NCI-H446 treated with DMSO at 0.1 percent for 48 hours (cell line): Measurements from ENCODE around the gene BPIFB6.
"Not testable (repeated sequence)": the region's sequence is repeated elsewhere in the genome, so short reads cannot be mapped to it uniquely, and the experiment has no call there.

Experiments
- DNase-seq: peaks from one replicate; lab custom pipeline; 2025; lab: John Stamatoyannopoulos, UW

Gene BPIFB6

DNA sequence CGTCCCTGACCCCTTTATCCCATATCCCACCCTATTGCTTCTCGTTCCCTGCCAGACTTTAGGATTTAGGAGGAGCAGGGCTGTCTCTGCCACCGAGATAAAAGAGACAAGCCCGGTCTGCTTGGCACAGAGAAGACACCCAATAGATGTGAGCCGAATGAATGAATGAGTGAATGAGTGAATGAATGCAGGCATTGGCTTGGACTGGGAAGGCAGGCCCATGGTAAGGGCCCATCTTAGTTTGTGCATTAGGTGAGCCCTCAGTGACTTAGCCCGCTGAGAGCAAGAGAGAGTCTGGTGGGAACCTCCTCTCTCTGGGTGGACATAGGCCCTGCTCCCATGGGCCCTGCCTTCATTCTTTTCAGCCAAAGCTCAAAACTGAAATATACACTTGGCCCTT lies 879 bp upstream of the BPIFB6 start:
- no peak for DNase-seq

DNA sequence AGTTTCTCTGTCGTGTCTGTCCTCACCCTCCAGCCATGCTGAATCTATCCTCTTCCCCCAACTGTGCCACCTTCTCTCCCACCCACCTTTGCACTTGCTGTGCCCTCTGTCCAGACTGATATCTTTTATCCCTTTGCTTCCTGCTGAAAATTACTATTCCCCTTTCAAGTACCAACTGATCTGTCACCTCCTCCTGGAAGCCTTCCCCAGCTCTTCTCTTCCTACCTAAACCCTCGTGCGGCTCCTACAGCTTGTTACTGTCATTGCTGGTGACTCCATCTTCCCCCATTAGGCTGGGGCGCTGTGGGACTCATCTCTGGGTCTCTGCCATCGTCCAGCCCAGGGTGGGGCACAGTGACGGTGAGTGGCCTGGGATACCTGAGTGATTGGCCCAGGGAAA lies 1.1 kb downstream of the BPIFB6 start:
- no peak for DNase-seq

DNA sequence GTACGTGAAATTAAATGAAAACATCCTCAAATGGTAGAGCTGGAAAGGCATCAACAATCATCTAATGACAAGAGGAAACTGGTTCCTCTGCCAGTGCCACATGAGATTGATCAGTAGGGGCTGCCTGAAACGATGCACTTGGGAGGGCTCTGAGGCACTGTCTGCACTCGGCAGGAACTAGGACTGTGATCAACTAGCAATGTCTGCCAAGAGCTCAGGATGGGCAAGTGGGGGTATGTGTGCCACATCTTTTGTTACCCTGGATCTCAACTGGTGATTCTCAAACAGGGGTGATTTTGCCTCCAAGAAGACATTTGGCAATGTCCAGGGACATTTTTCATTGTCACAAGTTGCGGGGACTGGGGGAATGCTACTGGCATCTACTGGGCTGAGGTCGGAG lies 1.9 kb downstream of the BPIFB6 start:
- no peak for DNase-seq

DNA sequence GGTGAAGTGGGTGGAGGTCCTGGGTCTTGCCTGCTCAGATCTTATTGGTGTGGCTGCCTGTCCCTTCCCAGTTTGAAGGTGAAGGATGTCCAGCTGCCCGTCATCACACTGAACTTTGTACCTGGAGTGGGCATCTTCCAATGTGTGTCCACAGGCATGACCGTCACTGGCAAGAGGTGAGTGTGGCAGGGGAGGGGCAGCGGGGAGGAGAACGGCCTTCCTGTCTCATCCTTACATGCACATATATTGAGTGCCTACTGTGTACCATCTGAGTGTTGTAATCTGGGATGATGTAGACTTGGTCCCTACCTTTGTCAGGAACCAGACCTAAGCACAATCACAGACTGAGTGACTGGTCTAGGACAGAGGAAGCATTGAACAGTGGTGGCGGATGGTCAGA lies 2.7 kb downstream of the BPIFB6 start:
- DNase-seq = no peak

DNA sequence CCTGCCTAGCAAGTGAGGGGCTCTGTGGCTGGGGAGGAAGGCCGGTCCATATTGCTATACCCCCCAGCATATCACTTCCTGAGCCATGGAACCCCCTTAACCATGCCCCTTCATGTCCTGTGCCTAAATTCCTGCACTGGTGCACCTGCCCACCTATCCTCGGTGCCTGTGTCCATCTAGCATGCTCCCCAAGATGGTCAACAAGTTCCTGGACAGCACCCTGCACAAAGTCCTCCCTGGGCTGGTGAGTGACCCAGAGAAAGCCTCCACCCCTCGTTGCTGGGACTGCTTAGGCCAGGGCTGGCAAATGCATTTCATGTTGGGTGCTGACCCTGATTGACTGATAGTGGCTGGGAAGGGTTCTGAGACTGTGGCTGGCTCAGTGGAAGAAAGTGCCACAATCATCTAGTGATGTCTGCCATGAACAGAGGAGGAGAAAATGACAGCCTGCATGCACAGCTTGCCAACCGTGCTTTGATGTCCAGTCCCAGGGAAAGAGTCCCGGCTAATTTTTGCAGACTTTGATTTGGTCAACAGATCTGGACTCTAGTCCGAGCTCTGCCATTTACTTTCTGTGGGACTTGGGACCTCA lies 3.5 kb downstream of the BPIFB6 start:
- DNase-seq = no peak

GRCh38 chr20:33037456-33037855 lies 6.0 kb downstream of the BPIFB6 start:
- DNase-seq = no peak

DNA sequence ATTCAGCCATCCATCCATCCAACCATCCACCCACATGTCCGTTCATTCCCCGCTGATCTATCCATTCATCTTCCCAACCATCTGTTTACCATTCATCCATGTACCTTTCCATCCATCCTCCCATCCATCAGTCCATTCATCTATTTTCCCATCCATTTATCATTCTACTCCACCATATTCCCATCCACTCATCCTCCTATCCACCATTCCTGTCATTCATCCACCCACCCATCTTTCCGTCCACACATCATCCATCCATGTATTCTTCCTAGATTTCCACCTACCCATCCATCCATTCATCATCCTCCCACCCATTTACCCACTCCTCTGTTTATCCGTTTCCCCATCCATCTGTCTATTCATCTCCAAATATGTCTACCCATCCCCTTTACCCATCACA lies 6.8 kb downstream of the BPIFB6 start:
- DNase-seq = no peak

- DNase-seq = no peak
Observed at GRCh38 chr20:33042430-33042829, 11.0 kb downstream of the BPIFB6 start.

GRCh38 chr20:33042983-33043730 lies 11.7 kb downstream of the BPIFB6 start:
- no peak for DNase-seq

- DNase-seq = no peak
Observed at GRCh38 chr20:33043731-33044181, 12.3 kb downstream of the BPIFB6 start.

GRCh38 chr20:33045129-33045721 lies 13.8 kb downstream of the BPIFB6 start:
- DNase-seq = not testable (repeated sequence)

DNA sequence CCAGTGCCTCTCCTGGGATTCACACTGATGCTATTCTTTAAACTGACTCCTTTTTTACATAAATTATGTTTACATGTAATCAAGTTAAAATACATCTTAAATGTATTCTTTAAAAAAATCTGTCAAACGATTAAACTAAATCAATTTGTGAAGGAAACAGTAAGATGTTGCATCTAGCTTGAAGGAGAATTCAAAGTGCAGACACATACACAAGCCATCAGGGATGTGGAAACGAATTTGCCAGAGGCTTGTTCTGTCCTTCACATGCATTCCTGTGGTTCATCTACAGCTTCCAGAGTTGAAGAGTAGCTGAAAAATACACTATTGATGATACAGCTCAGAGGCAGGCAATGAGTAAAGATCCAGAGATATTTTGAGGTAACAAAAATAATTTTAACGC lies 15.0 kb downstream of the BPIFB6 start:
- no peak for DNase-seq

GRCh38 chr20:33051333-33051732 lies 19.9 kb downstream of the BPIFB6 start:
- no peak for DNase-seq

- no peak for DNase-seq
Observed at GRCh38 chr20:33053291-33054106, 22.1 kb downstream of the BPIFB6 start, which contains the start of gene BPIFB3. TSS of gene BPIFB3 (plus strand) at chr20:33053903. CDS start at chr20:33055436, 1,533 bp downstream.

DNA sequence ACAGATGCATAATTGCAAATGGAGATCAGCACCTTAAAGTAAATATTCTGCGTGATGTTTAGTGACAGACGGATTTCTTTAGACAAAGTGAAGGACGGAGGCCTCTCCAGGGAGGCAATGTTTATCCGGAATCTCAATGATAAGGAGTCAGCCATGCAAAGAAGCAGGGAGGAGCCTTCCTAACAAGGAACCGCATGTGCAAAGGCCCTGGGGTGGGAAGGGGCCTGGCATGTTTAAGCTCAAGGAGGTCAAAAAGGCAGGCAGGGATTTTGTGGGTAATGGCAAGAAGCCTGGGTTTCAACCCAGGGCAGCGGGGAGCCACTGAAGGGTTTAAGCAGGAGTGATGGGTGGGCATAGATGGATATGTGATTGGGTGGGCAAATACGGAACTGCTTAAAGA lies 22.9 kb downstream of the BPIFB6 start:
- DNase-seq = no peak

GRCh38 chr20:33054791-33055190 lies 23.3 kb downstream of the BPIFB6 start:
- DNase-seq = no peak

GRCh38 chr20:33059136-33059535 lies 27.7 kb downstream of the BPIFB6 start:
- no peak for DNase-seq

- no peak for DNase-seq
Observed at GRCh38 chr20:33059741-33060390, 28.4 kb downstream of the BPIFB6 start.

- DNase-seq = no peak
Observed at GRCh38 chr20:33061658-33062028, 30.2 kb downstream of the BPIFB6 start.

DNA sequence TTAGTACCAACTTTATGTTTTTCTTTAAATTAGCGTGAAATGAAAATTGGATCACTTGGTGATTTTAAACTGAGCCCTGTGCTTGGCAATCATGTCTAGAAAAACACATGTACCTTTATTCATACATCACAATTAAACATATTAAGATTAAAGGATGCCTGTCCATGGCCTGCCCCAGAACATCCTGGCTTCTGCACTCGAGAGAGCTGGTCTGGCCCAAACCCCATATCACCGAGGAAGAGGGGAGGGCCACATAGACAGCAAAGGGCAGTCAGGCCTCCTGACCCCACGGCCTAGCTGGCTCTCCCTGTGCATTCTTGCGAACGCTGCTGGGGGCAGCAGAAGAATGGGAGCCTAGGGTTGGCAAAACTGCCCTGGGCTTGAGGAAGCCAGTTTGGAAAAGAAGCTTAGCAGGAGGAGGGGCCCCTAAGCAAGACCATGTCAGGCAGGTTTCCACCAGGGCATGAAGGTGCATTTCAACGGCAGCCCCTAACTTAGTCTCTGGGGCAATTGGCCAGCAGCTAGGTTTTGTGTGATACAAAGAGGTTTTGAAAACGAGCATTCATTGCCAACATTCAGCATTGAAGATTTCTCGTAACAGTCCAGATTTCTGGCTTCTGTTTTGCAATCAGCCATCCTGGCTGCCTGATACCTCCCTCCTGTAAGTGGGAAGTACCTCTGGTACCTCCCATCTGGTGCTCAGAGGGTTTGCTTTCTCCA lies 30.8 kb downstream of the BPIFB6 start:
- DNase-seq = no peak

GRCh38 chr20:33062825-33063149 lies 31.3 kb downstream of the BPIFB6 start:
- DNase-seq = no peak
